Esophagus squamous epithelium (tissue), 5 donors: ENCODE results near the gene ROR2. TPM values are rescaled to one million over a fixed set of nuclear protein-coding genes. Genes with fewer than 3 reads are reported as not detected.

Source experiments
- DNase-seq: peaks from one replicate; lab custom pipeline; 2025; lab: John Stamatoyannopoulos, UW
- H3K27ac ChIP-seq, 4 donors: fragments of 200-600 bp; sonication (generic); one replicate each; pipeline ENCODE4 v1.5.1; 2016 to 2019; ENCODE audit warnings: mild to moderate bottlenecking in 1 of 4
- H3K27me3 ChIP-seq, 4 donors: fragments of 200-600 bp; sonication (generic); 1 replicate in 3 of 4; 2 replicates in 1 of 4; pipeline versions ENCODE4 v1.5.1 to v1.6.0; 2017 to 2021; ENCODE audit warnings: antibody characterized with exemption in 1 of 4
- H3K36me3 ChIP-seq, 3 donors: fragments of 200-600 bp; sonication (generic); one replicate each; pipeline ENCODE4 v1.5.1; 2016 to 2019
- H3K4me1 ChIP-seq, 3 donors: fragments of 200-600 bp; sonication (generic); one replicate each; pipeline ENCODE4 v1.5.1; 2017 to 2019
- H3K4me3 ChIP-seq, 4 donors: fragments of 200-600 bp; sonication (generic); 1 replicate in 3 of 4; 2 replicates in 1 of 4; pipeline ENCODE4 v1.5.1; 2016 to 2019; ENCODE audit warnings: mild to moderate bottlenecking in 2 of 4, moderate library complexity in 1 of 4
- H3K9me3 ChIP-seq, 3 donors: fragments of 200-600 bp; sonication (generic); one replicate each; pipeline ENCODE4 v1.5.1; 2016 to 2019
- CTCF ChIP-seq, 6 experiments: fragments of 450-650 bp in 4 of 6; fragments of 200-600 bp in 2 of 6; sonication (generic) in 2 of 6; IDR thresholded peaks; one replicate each; pipeline ENCODE4 v1.5.1; 2016 to 2019; ENCODE audit warnings: antibody characterized with exemption in 6 of 6, mild to moderate bottlenecking in 4 of 6, moderate library complexity in 4 of 6
- POLR2A ChIP-seq, 4 donors: fragments of 450-650 bp; IDR thresholded peaks; one replicate each; pipeline ENCODE4 v1.6.1; 2017; ENCODE audit warnings: antibody characterized with exemption in 4 of 4, mild to moderate bottlenecking in 4 of 4, moderate library complexity in 3 of 4
- WGBS, 2 donors: methylation state at CpG; one replicate each; pipeline ENCODE4 v1.1.5; 2018; 5-methylcytosine and 5-hydroxymethylcytosine counted together
- intact Hi-C: fragments of 100-400 bp; cut with DNase I; formaldehyde crosslinking; loops from one replicate; pipeline ENCODE4 v1.15.0; 2022
- small RNA-seq, 4 donors: library from RNA; depleted of rRNA; stranded (forward); fragments of <200 nt; gene quantifications; one replicate each; pipeline ENCODE3, GENCODE V24; 2016
- total RNA-seq, 4 donors: library from RNA; depleted of rRNA; stranded (reverse); fragments of >200 nt; gene quantifications; one replicate each; pipeline ENCODE4 v1.1.0, GENCODE V29; 2016
- donor health status: DM: yes; HTN: yes; CAD: no.

ROR2 gene
- total RNA-seq, 4 donors from 2014 or later, result 0.68 to 12.6 (median 3.7) TPM

DNA sequence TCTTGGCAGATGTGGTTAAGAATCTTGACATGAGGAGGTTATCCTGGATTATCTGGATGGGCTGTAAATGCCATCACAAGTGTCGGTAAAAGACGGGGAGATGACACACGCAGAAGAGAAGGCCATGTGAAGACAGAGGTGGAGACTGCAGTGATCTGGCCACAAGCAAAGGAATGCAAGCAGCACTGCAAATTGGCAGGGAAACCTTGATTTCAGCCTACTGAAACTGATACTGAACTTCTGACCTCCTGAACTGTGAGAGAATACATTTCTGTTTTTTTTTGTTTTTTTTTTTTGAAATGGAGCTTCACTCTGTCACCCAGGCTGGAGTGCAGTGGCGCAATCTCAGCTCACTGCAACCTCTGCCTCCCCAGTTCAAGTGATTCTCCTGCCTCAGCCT lies 433.9 kb downstream of the ROR2 start:
- H3K27ac ChIP-seq, result no peak overlapping the region

DNA sequence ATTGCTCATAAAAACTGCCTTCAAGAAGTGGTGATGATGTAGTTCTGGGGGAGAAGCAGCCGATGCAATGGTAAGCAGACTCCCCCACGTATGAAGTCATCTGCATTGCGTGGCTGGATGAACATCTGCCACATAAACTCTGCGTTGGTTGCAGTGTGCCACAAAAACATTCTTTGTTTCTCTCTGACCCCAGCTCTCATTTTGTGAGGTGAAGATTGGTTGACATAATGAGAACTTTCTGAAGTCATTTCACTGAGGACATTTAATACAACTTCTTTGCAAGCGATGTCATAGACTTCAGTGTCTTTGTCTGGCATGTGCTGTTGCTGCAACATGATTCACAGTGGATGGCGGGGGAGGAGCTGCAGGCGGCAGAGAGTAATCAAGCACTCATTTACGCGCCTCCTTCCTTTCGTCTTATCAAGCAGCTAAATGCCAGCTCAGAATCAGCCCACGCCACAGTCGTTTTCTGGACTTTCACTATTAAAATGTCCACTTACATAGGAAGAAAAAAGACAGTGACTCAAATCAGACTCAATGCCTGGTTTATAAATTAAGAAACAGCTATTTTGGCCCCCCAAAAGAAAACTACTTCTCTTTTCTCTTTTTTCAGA lies 434.8 kb downstream of the ROR2 start:
- no peak for DNase-seq
- Histone ChIP-seq H3K36me3 (no peaks in the 10 kb centered on the region), H3K9me3 (peaks cover 0 to 6% (median 0%) of the 10 kb centered on the region in 3 donors), H3K27me3 (peaks cover 0 to 8% (median 0%) of the 10 kb centered on the region in 4 donors), H3K4me1 (no peaks in the 10 kb centered on the region), H3K27ac (no peak overlapping the region), H3K4me3 (peak overlapping the region in 2 of 4 donors; percentile 3 to 5)
- intact Hi-C loops, result no loop called here
- WGBS, 2 donors, result 34 to 53% methylated on average over 12 of the region's 12 CpGs
- TF ChIP-seq POLR2A (IDR thresholded peaks at IDR 0.05) (no peak), CTCF (IDR thresholded peaks at IDR 0.05) (no peak)

More for the DNA sequence above, 433.9 kb downstream of the ROR2 start:
- intact Hi-C loops, result no loop called here
- peaks cover 0 to 6% (median 0%) of the 10 kb centered on the region in 3 donors for H3K9me3 ChIP-seq
- TF ChIP-seq CTCF (IDR thresholded peaks at IDR 0.05) (no peak), POLR2A (IDR thresholded peaks at IDR 0.05) (no peak)
- H3K27me3 ChIP-seq, result peaks cover 0 to 8% (median 0%) of the 10 kb centered on the region in 4 donors
- H3K36me3 ChIP-seq, result no peaks in the 10 kb centered on the region
- H3K4me3 ChIP-seq, result no peak overlapping the region
- no peak for DNase-seq
- H3K4me1 ChIP-seq, result no peaks in the 10 kb centered on the region
- 83 to 91% methylated on average over 4 of the region's 4 CpGs for WGBS, 2 donors

Small RNA genes lying within 50 kb of the gene (small RNA-seq; reads per million reads assigned to genes)
- gene MIR3910-1, result 0 reads per million in 4 donors

Other genes with a start within 250 kb of the ROR2 start
- gene SPTLC1, start 165.2 kb upstream of the ROR2 start, total RNA-seq, result 100 to 1,000 TPM in 1 of 4 donors, 10 to 100 TPM in 3; 91.4 to 107 (median 96.5) TPM